Measurements from ENCODE around the gene PSAP. TPM values are rescaled to one million over a fixed set of nuclear protein-coding genes. Genes with fewer than 3 reads are reported as not detected.

Gene PSAP
- polyA plus RNA-seq, 3 donors, result 3,391 to 8,673 (median 7,346) TPM

- Histone ChIP-seq H3K4me2 (replicated peaks; ENCODE audit: extremely low read depth, low read length, poor library complexity, severe bottlenecking) (peak overlapping the region; percentile 95), H3K9me3 (replicated peaks in 1 of 2; ENCODE audit: control insufficient read depth in 1 of 2, insufficient read depth in 1 of 2, low read length in 2 of 2) (no peaks in the 10 kb centered on the region), H3K27me3 (ENCODE audit: control insufficient read depth in 2 of 2, insufficient read depth in 2 of 2, low read length in 2 of 2) (no peaks in the 10 kb centered on the region), H3K79me2 (ENCODE audit: insufficient read depth, low read length) (peaks cover 77% of the 10 kb centered on the region), H3K36me3 (replicated peaks in 1 of 2; ENCODE audit: control insufficient read depth in 1 of 2, insufficient read depth in 2 of 2, low read length in 2 of 2) (peaks cover 11 to 16% of the 10 kb centered on the region in 2 donors), H3K4me3 (replicated peaks in 1 of 3; ENCODE audit: low read depth in 2 of 3, low read length in 3 of 3) (peak overlapping the region; percentile 88 to 99 (median 93)), H3K9ac (ENCODE audit: insufficient read depth, low read length, poor library complexity, severe bottlenecking) (peak overlapping the region; percentile 99), H4K20me1 (ENCODE audit: insufficient read depth, low read length) (peaks cover 75% of the 10 kb centered on the region), H2AFZ (ENCODE audit: insufficient read depth, low read depth, low read length, poor library complexity, severe bottlenecking) (no peak overlapping the region), H3K4me1 (ENCODE audit: control insufficient read depth in 1 of 2, insufficient read depth in 2 of 2, low read length in 2 of 2) (peaks cover 81 to 86% of the 10 kb centered on the region in 2 donors), H3K27ac (ENCODE audit: low read depth in 1 of 2, low read length in 2 of 2) (peak overlapping the region; percentile 47 to 97)
- no peak for TF ChIP-seq CTCF (IDR thresholded peaks at IDR 0.05)
- intact Hi-C loops (cut with micrococcal nuclease), result no loop called here
- H3K4me3 Mint-ChIP-seq, result peak overlapping the region; percentile 99
- H3K36me3 Mint-ChIP-seq, result peaks cover 51 to 60% of the 10 kb centered on the region in 2 donors
- H3K9me3 Mint-ChIP-seq, result peaks cover 0 to 3% (median 0%) of the 10 kb centered on the region in 7 donors
- peaks cover 71% of the 10 kb centered on the region for H3K4me1 Mint-ChIP-seq
- H3K27me3 Mint-ChIP-seq (ENCODE audit: low read depth in 3 of 3), result no peaks in the 10 kb centered on the region
- peak in 1 of 3 donors; percentile 56 for DNase-seq
- H3K27ac Mint-ChIP-seq, result peak overlapping the region; percentile 69 to 100 (median 87)
- WGBS (ENCODE audit: insufficient coverage), result 82% methylated on average over 3 of the region's 11 CpGs
These were observed 2.5 kb downstream of the PSAP start for GRCh38 chr10:71848325-71849275.

GRCh38 chr10:71847418-71847817, 3.6 kb downstream of the PSAP start:
- Histone ChIP-seq H3K79me2 (ENCODE audit: insufficient read depth, low read length) (peaks cover 89% of the 10 kb centered on the region), H3K27ac (ENCODE audit: low read depth in 1 of 2, low read length in 2 of 2) (peak overlapping the region; percentile 61 to 97), H3K27me3 (ENCODE audit: control insufficient read depth in 2 of 2, insufficient read depth in 2 of 2, low read length in 2 of 2) (no peaks in the 10 kb centered on the region), H4K20me1 (ENCODE audit: insufficient read depth, low read length) (peaks cover 87% of the 10 kb centered on the region), H3K4me3 (replicated peaks in 1 of 3; ENCODE audit: low read depth in 2 of 3, low read length in 3 of 3) (peak overlapping the region; percentile 88 to 99 (median 93)), H3K9me3 (replicated peaks in 1 of 2; ENCODE audit: control insufficient read depth in 1 of 2, insufficient read depth in 1 of 2, low read length in 2 of 2) (no peaks in the 10 kb centered on the region), H3K9ac (ENCODE audit: insufficient read depth, low read length, poor library complexity, severe bottlenecking) (peak overlapping the region; percentile 99), H3K4me1 (ENCODE audit: control insufficient read depth in 1 of 2, insufficient read depth in 2 of 2, low read length in 2 of 2) (peaks cover 81 to 86% of the 10 kb centered on the region in 2 donors), H3K36me3 (replicated peaks in 1 of 2; ENCODE audit: control insufficient read depth in 1 of 2, insufficient read depth in 2 of 2, low read length in 2 of 2) (peaks cover 13 to 25% of the 10 kb centered on the region in 2 donors), H2AFZ (ENCODE audit: insufficient read depth, low read depth, low read length, poor library complexity, severe bottlenecking) (no peak overlapping the region), H3K4me2 (replicated peaks; ENCODE audit: extremely low read depth, low read length, poor library complexity, severe bottlenecking) (peak overlapping the region; percentile 95)
- no peak for DNase-seq
- peaks cover 77% of the 10 kb centered on the region for H3K4me1 Mint-ChIP-seq
- H3K9me3 Mint-ChIP-seq, result peaks cover 0 to 3% (median 0%) of the 10 kb centered on the region in 7 donors
- H3K36me3 Mint-ChIP-seq, result peaks cover 57 to 69% of the 10 kb centered on the region in 2 donors
- TF ChIP-seq CTCF (IDR thresholded peaks at IDR 0.05), result no peak
- intact Hi-C loops (cut with micrococcal nuclease), result no loop called here
- peak overlapping the region; percentile 99 for H3K4me3 Mint-ChIP-seq
- peak overlapping the region; percentile 71 to 100 (median 87) for H3K27ac Mint-ChIP-seq
- 100% methylated on average over 4 of the region's 8 CpGs for WGBS (ENCODE audit: insufficient coverage)
- no peaks in the 10 kb centered on the region for H3K27me3 Mint-ChIP-seq (ENCODE audit: low read depth in 3 of 3)
